K562 (cell line): ENCODE data around the gene FGF2. TPM values are rescaled to one million over a fixed set of nuclear protein-coding genes. Genes with fewer than 3 reads are reported as not detected.
A peak's percentile ranks its signal among the peaks of the same experiment; 100 is the strongest.

ENCODE experiments used
- ATF6 ChIP-seq: sonication (generic); formaldehyde crosslinking; IDR thresholded peaks from 2 replicates; pipeline ENCODE4 v1.4.0; 2020; ENCODE audit warnings: mild to moderate bottlenecking, missing genetic modification reagents
- BACH1 ChIP-seq: fragments of 200-800 bp; sonication (Bioruptor generic); IDR thresholded peaks from 2 replicates; pipeline ENCODE4 v1.6.1; 2016; ENCODE audit warnings: missing genetic modification characterization, missing compliant biosample characterization
- BMI1 ChIP-seq: fragments of 150-350 bp; IDR thresholded peaks from 2 replicates; pipeline ENCODE4 v1.6.1; 2014; ENCODE audit warnings: low read length
- CREM ChIP-seq: IDR thresholded peaks from 2 replicates; pipeline ENCODE4 v1.6.1; 2014; ENCODE audit warnings: antibody characterized with exemption, low read depth
- CSDE1 ChIP-seq, 2 experiments: fragments of 450-650 bp; IDR thresholded peaks; 2 replicates each; pipeline ENCODE4 v1.6.1; 2016; ENCODE audit warnings: mild to moderate bottlenecking in 1 of 2
- DACH1 ChIP-seq: fragments of 450-650 bp; IDR thresholded peaks from 2 replicates; pipeline ENCODE4 v1.6.1; 2018; ENCODE audit not compliant: partially characterized antibody
- DDX20 ChIP-seq: fragments of 450-650 bp; IDR thresholded peaks from 2 replicates; pipeline ENCODE4 v1.6.1; 2016; ENCODE audit warnings: missing genetic modification characterization, low read depth, mild to moderate bottlenecking, missing compliant biosample characterization, moderate library complexity
- FOXK1 ChIP-seq: sonication (generic); formaldehyde crosslinking; IDR thresholded peaks from 2 replicates; pipeline ENCODE4 v1.8.0; 2022; ENCODE audit warnings: missing genetic modification reagents, mild to moderate bottlenecking, borderline replicate concordance
- GTF2B ChIP-seq: IDR thresholded peaks from 2 replicates; pipeline ENCODE4 v1.6.1; 2011; ENCODE audit not compliant: insufficient read length; ENCODE audit errors: extremely low read depth
- JUNB ChIP-seq: fragments of 450-650 bp; formaldehyde crosslinking; conservative IDR thresholded peaks from 2 replicates; pipeline ENCODE4 v1.4.0; 2020; ENCODE audit warnings: mild to moderate bottlenecking
- KAT7 ChIP-seq: sonication (generic); formaldehyde crosslinking; IDR thresholded peaks from 2 replicates; pipeline ENCODE4 v1.8.0; 2022; ENCODE audit warnings: missing genetic modification reagents, mild to moderate bottlenecking, borderline replicate concordance
- KLF1 ChIP-seq: fragments of 450-650 bp; IDR thresholded peaks from 2 replicates; pipeline ENCODE4 v1.6.1; 2016; ENCODE audit warnings: missing genetic modification characterization, missing compliant biosample characterization
- MCM5 ChIP-seq: fragments of 450-650 bp; IDR thresholded peaks from 2 replicates; pipeline ENCODE4 v1.6.1; 2016; ENCODE audit warnings: low read depth
- NEUROD1 ChIP-seq: fragments of 150-350 bp; IDR thresholded peaks from 2 replicates; pipeline ENCODE4 v1.6.1; 2014; ENCODE audit warnings: borderline replicate concordance, low read length, low read depth; ENCODE audit not compliant: partially characterized antibody
- PATZ1 ChIP-seq: fragments of 250-450 bp; sonication (Bioruptor Pico); IDR thresholded peaks from 2 replicates; pipeline ENCODE4 v1.5.0; 2020; ENCODE audit warnings: mild to moderate bottlenecking, borderline replicate concordance
- SUPT5H ChIP-seq: fragments of 450-650 bp; IDR thresholded peaks from 2 replicates; pipeline ENCODE4 v1.6.1; 2016
- TCFL5 ChIP-seq: fragments of 250-450 bp; sonication (Bioruptor Pico); conservative IDR thresholded peaks from 2 replicates; pipeline ENCODE4 v1.6.1; 2021; ENCODE audit warnings: mild to moderate bottlenecking, moderate library complexity, matching md5 sums
- TEAD1 ChIP-seq, 2 experiments: fragments of 450-650 bp in 1 of 2; sonication (generic) in 1 of 2; formaldehyde crosslinking; IDR thresholded peaks; 2 replicates each; pipeline versions ENCODE4 v1.4.0 to v1.8.0; 2020 to 2022; ENCODE audit warnings: mild to moderate bottlenecking in 2 of 2, missing genetic modification reagents in 1 of 2
- TRIM28 ChIP-seq: fragments of 450-650 bp; IDR thresholded peaks from 2 replicates; pipeline ENCODE4 v1.6.1; 2017
- TSC22D4 ChIP-seq: fragments of 450-650 bp; IDR thresholded peaks from 2 replicates; pipeline ENCODE4 v1.6.1; 2016; ENCODE audit warnings: missing genetic modification characterization, missing biosample characterization, control low read depth
- ZBTB8A ChIP-seq: fragments of 450-650 bp; IDR thresholded peaks from 2 replicates; pipeline ENCODE4 v1.6.1; 2018; ENCODE audit warnings: mild to moderate bottlenecking, moderate library complexity; ENCODE audit not compliant: partially characterized antibody
- ZNF561 ChIP-seq: fragments of 450-650 bp; formaldehyde crosslinking; conservative IDR thresholded peaks from 2 replicates; pipeline ENCODE4 v1.4.0; 2020; ENCODE audit warnings: mild to moderate bottlenecking, moderate library complexity
- ZNF696 ChIP-seq: fragments of 250-450 bp; sonication (Bioruptor Pico); conservative IDR thresholded peaks from 2 replicates; pipeline ENCODE4 v1.4.0; 2020; ENCODE audit warnings: mild to moderate bottlenecking, moderate library complexity
- ZNF717 ChIP-seq: fragments of 250-450 bp; sonication (Bioruptor Pico); IDR thresholded peaks from 2 replicates; pipeline ENCODE4 v1.5.0; 2021
- polyA plus RNA-seq, 8 experiments: library from polyadenylated mRNA; depleted of rRNA in 4 of 8; stranded (reverse) in 5 of 8; unstranded in 3 of 8; fragments of >200 nt; fragmentation: Nextera tagmentation in 2 of 8; fragmentation: Illumina TruSeq in 1 of 8; extraction: Ambion mirVana in 2 of 8; extraction: Trizol in 1 of 8; gene quantifications; 2 replicates each; pipeline versions ENCODE4 v1.2.1 to v1.2.3, GENCODE V29; 2011 to 2014; ENCODE audit warnings: inconsistent platforms in 1 of 8, missing spikeins in 1 of 8
- total RNA-seq, 7 experiments: library from RNA; depleted of rRNA in 6 of 7; stranded (reverse); fragments of >200 nt in 6 of 7; fragmentation: Illumina TruSeq in 2 of 7; extraction: Trizol in 2 of 7; gene quantifications; 2 replicates each; pipeline versions ENCODE4 v1.2.1 to v1.2.3, GENCODE V29; 2011 to 2021; ENCODE audit warnings: low replicate concordance in 1 of 7

The FGF2 gene
- total and polyA plus RNA-seq, 9 of the 15 experiments (the other 6 are each of a cell fraction or from before 2014, with no cell fraction given), result 2.5 to 19.4 (median 9.2) TPM

- TF ChIP-seq DDX20 (tag) (no peak), MCM5 (no peak), NEUROD1 (no peak), DACH1 (no peak), FOXK1 (CRISPR knock-in tag) (peak; percentile 33; the same call in 1 of the 2 replicates), ZNF696 (no peak), CREM (no peak; the same call in 1 of the 2 replicates), ZBTB8A (no peak), SUPT5H (peak; percentile 39), BMI1 (no peak), ZNF561 (CRISPR knock-in tag) (no peak), PATZ1 (CRISPR knock-in tag) (no peak), BACH1 (no peak), JUNB (CRISPR knock-in tag) (no peak), ZNF717 (no peak), TRIM28 (no peak), TEAD1 (CRISPR knock-in tag; IDR thresholded peaks at IDR 0.05) (no peak; a peak in 1 of 4 replicates), KAT7 (no peak), TSC22D4 (tag) (no peak), GTF2B (no peak), CSDE1 (IDR thresholded peaks at IDR 0.05) (no peak), TCFL5 (CRISPR knock-in tag) (no peak), ATF6 (CRISPR knock-in tag) (0 out of 2 replicates have a peak, but pooled peaks have one; percentile 80), KLF1 (tag) (no peak)
Observed at GRCh38 chr4:122921971-122922876, 95.6 kb downstream of the FGF2 start, which contains the start of gene NUDT6 (continued).
